Endothelial cell of umbilical vein (primary cell): Measurements from ENCODE around the gene FBXO24. TPM values are rescaled to one million over a fixed set of nuclear protein-coding genes. Genes with fewer than 3 reads are reported as not detected.

Experiments
- BruUV-seq: library from RNA; stranded (reverse); fragments of 400-500 nt; replicated peaks from 2 replicates; lab custom pipeline; 2021; lab: Mats Ljungman, UMichigan
- CTCF ChIA-PET: fragments of 300-600, 350-600 bp; sonication (Branson Sonifier 250); formaldehyde crosslinking; loops from one replicate; lab custom pipeline; 2021; ENCODE audit warnings: antibody characterized with exemption, inconsistent platforms; lab: Charles Lee
- POLR2A ChIA-PET: fragments of 300-600, 350-600 bp; sonication (Branson Sonifier 250); formaldehyde crosslinking; loops from one replicate; lab custom pipeline; 2021; ENCODE audit warnings: antibody characterized with exemption, inconsistent platforms; lab: Charles Lee
- DNase-seq: peaks from one replicate; pipeline ENCODE4 v3.0.0-alpha.2; 2011; ENCODE audit warnings: low read depth, low spot score
- FAIRE-seq: peaks from 2 replicates; lab custom pipeline; 2011; peaks lifted over from hg19 to GRCh38; lab: Jason Lieb, UNC
- H2AFZ ChIP-seq: 2 replicates; pipeline ENCODE4 v1.6.0; 2012; ENCODE audit warnings: low read depth, low read length, control low read depth, inconsistent platforms
- H3K27ac ChIP-seq: 2 replicates; pipeline ENCODE4 v1.5.1; 2011; ENCODE audit warnings: low read depth, mild to moderate bottlenecking, control low read depth, low read length, moderate library complexity; ENCODE audit not compliant: insufficient read depth
- H3K27me3 ChIP-seq, 2 experiments: 2 replicates each; pipeline versions ENCODE4 v1.6.0 to v1.6.1; 2011; ENCODE audit warnings: low read length in 2 of 2, mixed read lengths in 1 of 2; ENCODE audit not compliant: control insufficient read depth in 2 of 2, insufficient read depth in 2 of 2
- H3K36me3 ChIP-seq, 2 experiments: 2 replicates in 1 of 2; 3 replicates in 1 of 2; pipeline ENCODE4 v1.5.1; 2011; ENCODE audit warnings: low read length in 2 of 2, mild to moderate bottlenecking in 1 of 2, moderate library complexity in 1 of 2; ENCODE audit not compliant: control insufficient read depth in 2 of 2, insufficient read depth in 2 of 2; ENCODE audit errors: extremely low read depth in 1 of 2
- H3K4me1 ChIP-seq: 3 replicates; pipeline ENCODE4 v1.5.1; 2011; ENCODE audit warnings: mild to moderate bottlenecking, low read length; ENCODE audit not compliant: control insufficient read depth, insufficient read depth; ENCODE audit errors: extremely low read depth
- H3K4me2 ChIP-seq: 2 replicates; pipeline ENCODE4 v1.6.1; 2011; ENCODE audit warnings: low read length, control low read depth, mixed read lengths; ENCODE audit not compliant: insufficient read depth
- H3K4me3 ChIP-seq, 3 experiments: fragments of 200-600 bp in 1 of 3; sonication (generic), shearing (Covaris generic) in 1 of 3; replicated peaks in 1 of 3; 2 replicates each; pipeline ENCODE4 v1.5.1; 2011 to 2016; ENCODE audit warnings: control low read depth in 3 of 3, low read length in 3 of 3, mild to moderate bottlenecking in 2 of 3, inconsistent platforms in 1 of 3, low read depth in 1 of 3, moderate library complexity in 1 of 3; ENCODE audit not compliant: insufficient read depth in 1 of 3
- H3K79me2 ChIP-seq: 2 replicates; pipeline ENCODE4 v1.6.0; 2012; ENCODE audit warnings: low read length, inconsistent platforms; ENCODE audit not compliant: control insufficient read depth, insufficient read depth
- H3K9ac ChIP-seq: replicated peaks from 2 replicates; pipeline ENCODE3; 2011; ENCODE audit warnings: low read length, control low read depth; ENCODE audit not compliant: insufficient read depth; ENCODE audit errors: extremely low read depth
- H3K9me1 ChIP-seq: replicated peaks from 3 replicates; pipeline ENCODE4 v1.6.0; 2011; ENCODE audit warnings: mild to moderate bottlenecking, low read length; ENCODE audit not compliant: control insufficient read depth, insufficient read depth; ENCODE audit errors: extremely low read depth
- H3K9me3 ChIP-seq: replicated peaks from 2 replicates; pipeline ENCODE4 v1.5.1; 2012; ENCODE audit warnings: low read length, inconsistent platforms; ENCODE audit not compliant: control insufficient read depth, insufficient read depth
- H4K20me1 ChIP-seq: replicated peaks from 2 replicates; pipeline ENCODE3; 2011; ENCODE audit warnings: mild to moderate bottlenecking, low read length; ENCODE audit not compliant: control insufficient read depth, insufficient read depth; ENCODE audit errors: extremely low read depth
- EZH2 ChIP-seq: IDR thresholded peaks from 2 replicates; pipeline ENCODE4 v1.6.1; 2012; ENCODE audit warnings: borderline replicate concordance, low read depth, mild to moderate bottlenecking, moderate library complexity, low read length, inconsistent platforms; ENCODE audit not compliant: severe bottlenecking
- FOS ChIP-seq: IDR thresholded peaks from 2 replicates; pipeline ENCODE4 v1.6.1; 2011; ENCODE audit warnings: mild to moderate bottlenecking, low read length, moderate library complexity, borderline replicate concordance; ENCODE audit not compliant: insufficient read depth
- GATA2 ChIP-seq: IDR thresholded peaks from 2 replicates; pipeline ENCODE4 v1.7.0; 2011; ENCODE audit warnings: low read depth, mild to moderate bottlenecking, moderate library complexity, mixed read lengths, low read length; ENCODE audit not compliant: insufficient read length, insufficient read depth
- JUN ChIP-seq: IDR thresholded peaks from 2 replicates; pipeline ENCODE4 v1.6.1; 2011; ENCODE audit warnings: borderline replicate concordance, low read depth; ENCODE audit not compliant: insufficient read length, insufficient read depth
- MYC ChIP-seq: IDR thresholded peaks from one replicate; pipeline ENCODE4 v1.6.1; 2011; ENCODE audit warnings: mild to moderate bottlenecking, low read depth, low read length
- POLR2A ChIP-seq: IDR thresholded peaks from 2 replicates; pipeline ENCODE4 v1.6.1; 2012; ENCODE audit warnings: low read depth, mild to moderate bottlenecking, control low read depth, low read length
- POLR2AphosphoS5 ChIP-seq: IDR thresholded peaks from 2 replicates; pipeline ENCODE4 v1.6.1; 2012; ENCODE audit warnings: low read depth, mild to moderate bottlenecking, control low read depth, low read length, moderate library complexity; ENCODE audit not compliant: insufficient read depth
- dilution Hi-C: fragments of 300-500 bp; cut with MboI; formaldehyde crosslinking; loops from one replicate; pipeline ENCODE4 v1.15.0; 2019; ENCODE audit warnings: low sequenced_read_pairs; ENCODE audit not compliant: extremely low pct_ligation_motif_present
- intact Hi-C: fragments of 100-400 bp; cut with micrococcal nuclease; formaldehyde crosslinking; loops from one replicate; pipeline ENCODE4 v1.10.0; 2022
- polyA plus RNA-seq, 4 experiments: library from polyadenylated mRNA; depleted of rRNA in 3 of 4; stranded (reverse) in 3 of 4; unstranded in 1 of 4; fragments of >200 nt; gene quantifications; 2 replicates each; pipeline versions ENCODE4 v1.2.1 to v1.2.3, GENCODE V29; 2011 to 2012; ENCODE audit warnings: missing spikeins in 1 of 4
- total RNA-seq: library from RNA; stranded (reverse); gene quantifications from 2 replicates; pipeline ENCODE4 v1.2.3, GENCODE V29; 2021
- TF ChIP-seq, protein P1 (sequence below), 2 donors: IDR thresholded peaks; 1 replicate in 1 of 2; 2 replicates in 1 of 2; pipeline ENCODE4 v1.5.1; 2011; ENCODE audit warnings: low read length in 2 of 2, mild to moderate bottlenecking in 2 of 2, moderate library complexity in 2 of 2, control low read depth in 1 of 2, inconsistent platforms in 1 of 2, low read depth in 1 of 2; ENCODE audit not compliant: insufficient read depth in 1 of 2; ENCODE audit errors: extremely low read depth in 1 of 2
- TF ChIP-seq, protein P2 (sequence below): IDR thresholded peaks from 2 replicates; pipeline ENCODE4 v1.6.1; 2011; ENCODE audit not compliant: insufficient read depth, insufficient read length

FBXO24 gene
- total and polyA plus RNA-seq, 2 donors (not counting 3 experiments of a cell fraction or from before 2014, with no cell fraction given) = 0.37 to 0.38 TPM

DNA sequence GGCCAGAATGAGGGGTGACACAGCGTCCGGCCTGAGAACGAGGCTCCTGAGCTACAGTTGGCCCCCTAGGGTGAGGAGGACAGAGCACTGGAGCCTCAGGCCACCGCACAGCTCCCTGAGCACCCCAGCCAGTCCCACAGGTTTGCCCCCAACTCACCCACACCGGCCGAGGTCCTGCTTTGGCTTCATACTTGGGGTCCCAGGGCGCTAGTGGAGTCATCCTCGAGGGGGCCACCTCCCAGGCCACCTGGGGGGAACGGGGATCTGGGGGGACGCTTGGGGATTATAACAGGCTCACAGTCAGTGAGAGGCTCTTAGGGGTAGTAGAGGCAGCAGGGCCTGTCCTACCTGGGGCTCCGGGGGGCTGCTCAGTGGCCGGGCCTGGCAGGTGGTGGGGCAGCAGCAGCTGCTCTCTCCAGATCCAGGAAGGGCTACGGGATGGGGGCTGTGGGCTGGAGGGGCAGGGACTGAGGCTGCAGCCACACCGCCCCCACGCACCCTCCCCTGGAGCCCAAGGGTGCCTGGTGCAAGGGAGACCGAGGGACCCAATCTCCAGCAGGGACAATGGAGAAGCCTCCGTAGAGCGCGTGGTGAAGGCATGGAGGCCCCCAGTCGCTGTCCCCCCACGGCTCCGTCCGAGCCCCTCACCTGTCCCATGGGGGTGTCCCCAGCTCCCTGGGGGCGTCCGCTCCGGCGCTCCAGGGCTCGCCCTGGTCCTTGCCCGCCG, 13.0 kb upstream of the FBXO24 start:
- Histone ChIP-seq H3K27me3 (no peaks in the 10 kb centered on the region), H3K4me3 (no peak overlapping the region), H3K27ac (no peak overlapping the region), H3K79me2 (no peaks in the 10 kb centered on the region), H3K9me3 (no peaks in the 10 kb centered on the region), H3K4me1 (peaks cover 11% of the 10 kb centered on the region), H3K36me3 (peaks cover 6 to 30% of the 10 kb centered on the region in 2 experiments), H2AFZ (no peak overlapping the region), H4K20me1 (no peaks in the 10 kb centered on the region), H3K9me1 (no peaks in the 10 kb centered on the region), H3K9ac (no peak overlapping the region), H3K4me2 (no peak overlapping the region)
- DNase-seq = no peak
- intact Hi-C loops (no loop called here), dilution Hi-C loops (no loop called here)
- ChIA-PET CTCF (interaction anchor here (0.9 kb wide), 1 partner anchor 12 kb away, joined by 4 read pairs; no protein-coding TSS in a partner anchor), POLR2A (interaction anchor here (0.5 kb wide), 1 partner anchor 163 kb away, joined by 3 read pairs; no protein-coding TSS in a partner anchor)
- no TSS peak for BruUV-seq
- TF ChIP-seq POLR2AphosphoS5 = no peak
- no peak for TF ChIP-seq GATA2
- TF ChIP-seq POLR2A = no peak
- no peak for TF ChIP-seq EZH2
- no peak for TF ChIP-seq FOS
- TF ChIP-seq, protein P1, sequence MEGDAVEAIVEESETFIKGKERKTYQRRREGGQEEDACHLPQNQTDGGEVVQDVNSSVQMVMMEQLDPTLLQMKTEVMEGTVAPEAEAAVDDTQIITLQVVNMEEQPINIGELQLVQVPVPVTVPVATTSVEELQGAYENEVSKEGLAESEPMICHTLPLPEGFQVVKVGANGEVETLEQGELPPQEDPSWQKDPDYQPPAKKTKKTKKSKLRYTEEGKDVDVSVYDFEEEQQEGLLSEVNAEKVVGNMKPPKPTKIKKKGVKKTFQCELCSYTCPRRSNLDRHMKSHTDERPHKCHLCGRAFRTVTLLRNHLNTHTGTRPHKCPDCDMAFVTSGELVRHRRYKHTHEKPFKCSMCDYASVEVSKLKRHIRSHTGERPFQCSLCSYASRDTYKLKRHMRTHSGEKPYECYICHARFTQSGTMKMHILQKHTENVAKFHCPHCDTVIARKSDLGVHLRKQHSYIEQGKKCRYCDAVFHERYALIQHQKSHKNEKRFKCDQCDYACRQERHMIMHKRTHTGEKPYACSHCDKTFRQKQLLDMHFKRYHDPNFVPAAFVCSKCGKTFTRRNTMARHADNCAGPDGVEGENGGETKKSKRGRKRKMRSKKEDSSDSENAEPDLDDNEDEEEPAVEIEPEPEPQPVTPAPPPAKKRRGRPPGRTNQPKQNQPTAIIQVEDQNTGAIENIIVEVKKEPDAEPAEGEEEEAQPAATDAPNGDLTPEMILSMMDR (IDR thresholded peaks at IDR 0.05; ENCODE audit: extremely low read depth in 1 of 2, insufficient read depth in 1 of 2, low read depth in 1 of 2, low read length in 2 of 2) = no peak
- no peak for TF ChIP-seq MYC
- TF ChIP-seq, protein P2, sequence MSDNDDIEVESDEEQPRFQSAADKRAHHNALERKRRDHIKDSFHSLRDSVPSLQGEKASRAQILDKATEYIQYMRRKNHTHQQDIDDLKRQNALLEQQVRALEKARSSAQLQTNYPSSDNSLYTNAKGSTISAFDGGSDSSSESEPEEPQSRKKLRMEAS = no peak
- TF ChIP-seq JUN = no peak
- no peak for FAIRE-seq
